Measurements from ENCODE around the gene GMNC.

Gene GMNC, protein sequence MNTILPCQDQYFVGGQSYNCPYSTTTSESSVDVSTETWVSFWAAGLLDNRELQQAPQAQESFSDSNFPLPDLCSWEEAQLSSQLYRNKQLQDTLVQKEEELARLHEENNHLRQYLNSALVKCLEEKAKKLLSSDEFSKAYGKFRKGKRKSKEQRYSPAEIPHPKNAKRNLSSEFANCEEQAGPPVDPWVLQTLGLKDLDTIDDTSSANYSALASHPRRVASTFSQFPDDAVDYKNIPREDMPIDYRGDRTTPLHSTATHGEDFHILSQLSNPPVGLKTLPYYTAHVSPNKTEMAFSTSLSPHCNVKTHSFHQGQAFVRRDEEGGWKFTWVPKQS

DNA sequence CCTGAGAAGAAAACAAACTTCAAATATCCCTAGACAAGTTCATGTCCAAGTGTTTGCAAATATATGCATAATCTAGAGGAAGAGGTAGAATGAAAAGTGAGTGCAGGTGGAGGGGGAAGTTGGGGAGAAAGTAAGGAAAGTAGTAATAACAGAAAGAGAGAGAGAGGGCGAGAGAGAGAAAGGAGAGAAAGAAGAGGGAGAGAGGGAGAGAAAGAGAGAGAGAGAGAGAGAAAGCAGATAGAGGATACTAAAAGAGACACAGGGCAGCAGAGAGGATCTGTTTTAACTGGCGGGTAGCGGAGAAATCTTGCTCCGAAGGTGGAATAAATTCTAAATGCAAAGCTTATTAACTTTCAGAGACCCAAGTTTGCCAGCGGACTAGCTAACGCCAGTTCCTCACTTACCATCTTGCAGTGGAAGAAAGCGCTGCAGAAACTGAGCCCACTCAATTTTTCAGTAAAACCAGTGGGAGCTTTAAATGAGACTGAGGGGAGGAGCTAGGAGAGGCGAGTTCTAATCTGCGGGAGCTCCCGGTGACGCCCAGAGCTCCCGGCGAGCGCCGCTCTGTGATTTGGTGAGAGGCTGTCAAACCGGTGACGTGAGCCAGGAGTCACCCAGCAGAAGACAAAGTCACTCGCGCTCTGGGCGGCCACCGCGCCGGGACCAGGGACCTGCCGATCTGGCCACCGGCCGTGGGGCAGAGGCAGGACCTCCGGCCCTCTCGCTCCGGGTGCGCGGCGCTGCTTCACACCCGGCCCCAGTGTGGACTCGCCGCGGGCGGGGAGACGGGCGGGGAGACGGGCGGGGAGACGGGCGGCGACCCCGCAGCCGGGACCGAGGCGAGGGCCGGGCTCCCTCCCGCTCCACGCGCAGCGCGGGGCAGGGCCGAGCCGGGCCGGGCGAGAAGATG is at the start of gene GMNC:
GMNC (minus strand) TSS at position 486 of the 910 bp plus-strand sequence; CDS start at position 407, 79 bp downstream.
- peak; percentile 60 for DNase-seq (ENCODE audit: low spot score)
- no peak for TF ChIP-seq CTCF (IDR thresholded peaks at IDR 0.05; ENCODE audit: borderline replicate concordance, control extremely low read depth, extremely low read depth, insufficient read depth, missing control alignments)
- in situ Hi-C loops (cut with MboI; ENCODE audit: low sequenced_read_pairs, unreplicated experiment): no loop called here

DNA sequence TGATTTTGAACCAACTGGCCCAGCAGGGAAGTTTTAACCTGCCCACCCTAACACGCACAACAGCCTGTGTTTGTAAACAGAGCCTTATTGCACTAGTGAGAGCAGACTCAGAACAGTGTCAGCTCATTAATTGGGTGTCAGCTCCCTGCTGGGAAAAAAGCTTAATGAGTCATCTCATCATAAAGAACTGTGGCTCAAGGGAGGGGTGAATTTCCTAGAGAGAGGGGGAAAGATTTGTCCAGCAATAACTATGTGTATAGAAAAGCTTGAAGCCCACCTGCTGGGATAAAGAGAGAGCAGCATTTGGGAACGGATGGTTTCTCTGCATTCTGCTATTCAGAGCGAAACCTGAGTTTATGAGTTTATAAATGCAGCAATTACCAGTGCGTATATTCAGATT is 48.9 kb upstream of the GMNC start:
- no peak for TF ChIP-seq CTCF (IDR thresholded peaks at IDR 0.05; ENCODE audit: borderline replicate concordance, control extremely low read depth, extremely low read depth, insufficient read depth, missing control alignments)
- in situ Hi-C loops (cut with MboI; ENCODE audit: low sequenced_read_pairs, unreplicated experiment): no loop called here
- no peak for DNase-seq (ENCODE audit: low spot score)

DNA sequence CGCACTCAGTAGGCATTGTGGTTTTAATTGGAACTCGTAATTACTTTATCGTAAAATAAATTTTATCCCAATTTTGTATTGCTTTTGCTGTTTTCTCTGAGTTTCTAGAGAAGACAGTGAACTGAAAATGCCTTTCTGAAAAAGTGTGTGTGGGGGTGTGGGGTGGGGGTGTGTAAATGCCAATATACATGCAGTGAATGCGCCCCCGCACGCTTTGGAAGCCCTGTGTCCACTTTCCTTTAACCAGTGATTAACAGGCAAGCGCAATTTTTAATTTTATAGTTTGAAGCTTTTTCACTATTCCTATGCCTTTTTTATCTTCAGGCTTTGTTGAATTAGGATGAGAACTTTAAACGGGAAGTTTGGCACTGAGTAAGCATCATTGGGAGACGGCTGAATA is 47.4 kb upstream of the GMNC start:
- no peak for TF ChIP-seq CTCF (IDR thresholded peaks at IDR 0.05; ENCODE audit: borderline replicate concordance, control extremely low read depth, extremely low read depth, insufficient read depth, missing control alignments)
- no peak for DNase-seq (ENCODE audit: low spot score)
- in situ Hi-C loops (cut with MboI; ENCODE audit: low sequenced_read_pairs, unreplicated experiment): no loop called here

DNA sequence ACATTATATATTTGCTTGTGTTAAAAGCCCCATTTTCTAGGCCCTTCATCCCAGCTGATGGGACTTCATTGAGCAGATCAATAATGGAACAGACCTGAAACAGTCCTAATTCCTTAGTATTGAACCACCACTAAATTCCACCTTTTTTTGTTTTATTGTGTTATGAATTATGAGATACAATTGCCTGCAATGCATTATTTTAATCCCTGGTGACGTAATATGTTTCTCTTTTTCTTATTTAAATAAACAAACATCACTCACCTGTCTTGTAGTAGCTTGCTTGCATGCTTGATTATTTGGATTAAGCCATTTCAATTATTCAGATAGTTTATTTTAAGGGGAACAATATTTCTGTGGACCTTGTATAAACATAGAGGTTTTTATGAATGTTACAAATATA is 40.7 kb upstream of the GMNC start:
- DNase-seq (ENCODE audit: low spot score): no peak
- TF ChIP-seq CTCF (IDR thresholded peaks at IDR 0.05; ENCODE audit: borderline replicate concordance, control extremely low read depth, extremely low read depth, insufficient read depth, missing control alignments): no peak
- in situ Hi-C loops (cut with MboI; ENCODE audit: low sequenced_read_pairs, unreplicated experiment): no loop called here

DNA sequence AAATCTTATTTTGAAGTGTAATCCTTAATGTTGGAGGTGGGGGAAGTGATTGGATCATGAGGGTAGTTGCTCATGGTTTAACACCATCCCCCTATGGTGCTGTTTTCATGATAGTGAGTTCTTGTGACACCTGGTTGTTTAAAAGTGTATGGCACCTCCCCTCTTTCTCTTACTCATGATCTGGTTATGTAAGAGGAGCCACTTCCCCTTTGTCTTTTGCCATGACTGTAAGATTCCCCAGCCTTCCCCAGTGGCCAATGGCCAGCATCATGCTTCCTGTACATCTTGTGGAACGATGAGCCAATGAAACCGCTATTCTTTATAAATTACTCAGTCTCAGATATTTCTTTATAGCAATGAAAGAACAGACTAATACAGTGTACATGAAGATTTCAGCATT is 39.8 kb upstream of the GMNC start:
- no peak for DNase-seq (ENCODE audit: low spot score)
- TF ChIP-seq CTCF (IDR thresholded peaks at IDR 0.05; ENCODE audit: borderline replicate concordance, control extremely low read depth, extremely low read depth, insufficient read depth, missing control alignments): no peak
- in situ Hi-C loops (cut with MboI; ENCODE audit: low sequenced_read_pairs, unreplicated experiment): no loop called here

GRCh38 chr3:190892395-190892902 is 30.0 kb upstream of the GMNC start:
- TF ChIP-seq CTCF (IDR thresholded peaks at IDR 0.05; ENCODE audit: borderline replicate concordance, control extremely low read depth, extremely low read depth, insufficient read depth, missing control alignments): no peak
- DNase-seq (ENCODE audit: low spot score): no peak
- in situ Hi-C loops (cut with MboI; ENCODE audit: low sequenced_read_pairs, unreplicated experiment): loop anchor here (25.0 kb wide), 1 partner anchor 145 kb away; no protein-coding TSS in a partner anchor

All from GM13976 (cell line).